BLaER1 treated with 17β-estradiol and CSF1 and Interleukin-3, amounts not matched to agents 10 nM and 100 nM (cell line): ENCODE data around the gene RTF2.

ENCODE experiments used
- H3K27ac ChIP-seq, 11 experiments: shearing (Covaris generic); formaldehyde crosslinking; 2 replicates each; pipeline ENCODE4 v1.8.1; 2022
- H3K27me3 ChIP-seq, 11 experiments: shearing (Covaris generic); formaldehyde crosslinking; 2 replicates each; pipeline ENCODE4 v1.8.1; 2022
- H3K36me3 ChIP-seq, 11 experiments: shearing (Covaris generic); formaldehyde crosslinking; 2 replicates each; pipeline ENCODE4 v1.8.1; 2022
- H3K4me1 ChIP-seq, 10 experiments: shearing (Covaris generic); formaldehyde crosslinking; 2 replicates each; pipeline ENCODE4 v1.8.1; 2022
- H3K4me2 ChIP-seq, 11 experiments: shearing (Covaris generic); formaldehyde crosslinking; 2 replicates each; pipeline ENCODE4 v1.8.1; 2022
- H3K4me3 ChIP-seq, 10 experiments: shearing (Covaris generic); formaldehyde crosslinking; 2 replicates each; pipeline ENCODE4 v1.8.1; 2022
- H3K9ac ChIP-seq, 11 experiments: shearing (Covaris generic); formaldehyde crosslinking; 2 replicates each; pipeline ENCODE4 v1.8.1; 2022
- H3K9me3 ChIP-seq, 11 experiments: shearing (Covaris generic); formaldehyde crosslinking; replicated peaks in 1 of 11; 2 replicates each; pipeline ENCODE4 v1.8.1; 2022
- H4K20me1 ChIP-seq, 11 experiments: shearing (Covaris generic); formaldehyde crosslinking; 2 replicates each; pipeline ENCODE4 v1.8.1; 2022
- Cebpa-rat ChIP-seq, 11 experiments: shearing (Covaris generic); IDR thresholded peaks; 2 replicates each; pipeline ENCODE4 v1.8.1; 2022

RTF2 gene

GRCh38 chr20:56565511-56565910 lies 97.1 kb downstream of the RTF2 start:
- no peaks in the 10 kb centered on the region for H3K9me3 ChIP-seq
- TF ChIP-seq Cebpa-rat (IDR thresholded peaks at IDR 0.05) = no peak
- H3K4me2 ChIP-seq = peak overlapping the region in 4 of 11 experiments; percentile 2 to 19 (median 12); a peak in 4 of 22 replicates
- H3K36me3 ChIP-seq = no peaks in the 10 kb centered on the region
- no peak overlapping the region for H3K27ac ChIP-seq
- no peaks in the 10 kb centered on the region for H4K20me1 ChIP-seq
- H3K4me1 ChIP-seq = peaks cover 0 to 13% (median 0%) of the 10 kb centered on the region in 10 experiments; a peak in 4 of 20 replicates
- no peak overlapping the region for H3K4me3 ChIP-seq
- no peaks in the 10 kb centered on the region for H3K27me3 ChIP-seq
- no peak overlapping the region for H3K9ac ChIP-seq

- H3K4me3 ChIP-seq = no peak overlapping the region
- H3K27ac ChIP-seq = no peak overlapping the region
- H3K4me2 ChIP-seq = no peak overlapping the region
- peaks cover 0 to 8% (median 7%) of the 10 kb centered on the region in 11 experiments; a peak in 10 of 22 replicates for H3K9me3 ChIP-seq
- no peak for TF ChIP-seq Cebpa-rat (IDR thresholded peaks at IDR 0.05)
- H3K27me3 ChIP-seq = no peaks in the 10 kb centered on the region
- no peaks in the 10 kb centered on the region for H3K36me3 ChIP-seq
- H3K4me1 ChIP-seq = peaks cover 0 to 13% (median under 1%) of the 10 kb centered on the region in 10 experiments; a peak in 4 of 20 replicates
- no peak overlapping the region for H3K9ac ChIP-seq
- H4K20me1 ChIP-seq = no peaks in the 10 kb centered on the region
Observed at GRCh38 chr20:56566621-56567020, 98.2 kb downstream of the RTF2 start.
